Measurements from ENCODE around the gene PDGFD. TPM values are rescaled to one million over a fixed set of nuclear protein-coding genes. Genes with fewer than 3 reads are reported as not detected.
A peak's percentile ranks its signal among the peaks of the same experiment; 100 is the strongest.

The PDGFD gene
- total RNA-seq, 1 experiment from 2014 or later, result 1.7 TPM

- TF ChIP-seq CTCF (conservative IDR thresholded peaks at IDR 0.05), result no peak
- no peaks in the 10 kb centered on the region for H3K9me3 ChIP-seq (ENCODE audit: control insufficient read depth, low read depth, low read length)
- no peak overlapping the region for H2BK12ac ChIP-seq (ENCODE audit: insufficient read length, low read depth, low read length)
- H3K79me2 ChIP-seq (ENCODE audit: insufficient read depth, low read length), result no peaks in the 10 kb centered on the region
- H4K20me1 ChIP-seq (ENCODE audit: control insufficient read depth, insufficient read depth, insufficient read length), result no peaks in the 10 kb centered on the region
- no peaks in the 10 kb centered on the region; the same call in 1 of the 2 replicates for H3K4me1 ChIP-seq (ENCODE audit: insufficient read depth, low read length)
- H2BK20ac ChIP-seq (ENCODE audit: low read depth, low read length, poor library complexity, severe bottlenecking), result no peak overlapping the region
- no peak overlapping the region for H4K5ac ChIP-seq (ENCODE audit: insufficient read length, low read depth, low read length)
- H2BK120ac ChIP-seq (ENCODE audit: low read depth, low read length, poor library complexity, severe bottlenecking), result no peak overlapping the region
- no peaks in the 10 kb centered on the region for H3K27me3 Mint-ChIP-seq (ENCODE audit: low read depth)
- no peak overlapping the region for H3K4me3 Mint-ChIP-seq
- H3K23ac ChIP-seq (ENCODE audit: insufficient read length, low read depth, low read length), result no peak overlapping the region
- H4K91ac ChIP-seq (ENCODE audit: insufficient read length, low read depth, low read length), result no peak overlapping the region
- peaks cover 0 to 5% of the 10 kb centered on the region in 2 experiments; a peak in 1 of 4 replicates for H3K4me1 Mint-ChIP-seq
- H3K27ac Mint-ChIP-seq, result 0 out of 7 replicates have a peak overlapping the region, but pooled peaks of 1 of the 3 experiments have one; percentile 49
- no CpG with 5 or more reads among the region's 4 CpGs for WGBS (ENCODE audit: extremely low coverage, insufficient read length, low lambda C conversion rate)
- no peak overlapping the region for H3K9ac ChIP-seq (ENCODE audit: extremely low read depth, insufficient read length, low read length)
- H3K27me3 ChIP-seq (ENCODE audit: insufficient read depth, low read length), result no peaks in the 10 kb centered on the region
- no peak overlapping the region for H3K4ac ChIP-seq (ENCODE audit: low read depth, low read length)
- H3T11ph ChIP-seq (ENCODE audit: low read length), result no peak overlapping the region
- no peak overlapping the region for H2AFZ ChIP-seq (ENCODE audit: low read length)
- H2AK5ac ChIP-seq (ENCODE audit: insufficient read length, low read length), result no peak overlapping the region
- H3K4me2 ChIP-seq (ENCODE audit: insufficient read depth, insufficient read length, low read length), result no peak overlapping the region
- no peak overlapping the region for H2BK5ac ChIP-seq (ENCODE audit: insufficient read length, low read length)
- H3K56ac ChIP-seq (ENCODE audit: insufficient read length, low read depth, low read length), result no peak overlapping the region
- no peaks in the 10 kb centered on the region for H3K23me2 ChIP-seq (ENCODE audit: insufficient read length, low read depth, low read length, poor library complexity, severe bottlenecking)
- no peak overlapping the region for H3K18ac ChIP-seq (ENCODE audit: insufficient read length, low read depth, low read length)
- H3K79me1 ChIP-seq (ENCODE audit: insufficient read depth, low read depth, low read length, poor library complexity, severe bottlenecking), result no peaks in the 10 kb centered on the region
- no peaks in the 10 kb centered on the region for H3K36me3 Mint-ChIP-seq (ENCODE audit: insufficient read depth in 1 of 3, low read depth in 3 of 3)
- H2BK15ac ChIP-seq (ENCODE audit: low read depth, low read length), result no peak overlapping the region
- no peak overlapping the region for H4K8ac ChIP-seq (replicated peaks; ENCODE audit: insufficient read length, low read depth, low read length)
- H3K14ac ChIP-seq (ENCODE audit: insufficient read depth, low read length), result no peak overlapping the region
- no peaks in the 10 kb centered on the region for H3K9me3 Mint-ChIP-seq
- no peak overlapping the region for H3K27ac ChIP-seq (ENCODE audit: insufficient read length, low read depth, low read length)
- no peak for DNase-seq
These were observed 120.8 kb downstream of the PDGFD start for GRCh38 chr11:104043142-104043541.
